ENCODE measurements around the gene NAPSA.

NAPSA gene

GRCh38 chr19:50310759-50311465 lies 54.5 kb downstream of the NAPSA start:
- H3K27me3 ChIP-seq (ENCODE audit: control insufficient read depth, insufficient read depth, low read length), result no peaks in the 10 kb centered on the region
- TF ChIP-seq, protein P1, sequence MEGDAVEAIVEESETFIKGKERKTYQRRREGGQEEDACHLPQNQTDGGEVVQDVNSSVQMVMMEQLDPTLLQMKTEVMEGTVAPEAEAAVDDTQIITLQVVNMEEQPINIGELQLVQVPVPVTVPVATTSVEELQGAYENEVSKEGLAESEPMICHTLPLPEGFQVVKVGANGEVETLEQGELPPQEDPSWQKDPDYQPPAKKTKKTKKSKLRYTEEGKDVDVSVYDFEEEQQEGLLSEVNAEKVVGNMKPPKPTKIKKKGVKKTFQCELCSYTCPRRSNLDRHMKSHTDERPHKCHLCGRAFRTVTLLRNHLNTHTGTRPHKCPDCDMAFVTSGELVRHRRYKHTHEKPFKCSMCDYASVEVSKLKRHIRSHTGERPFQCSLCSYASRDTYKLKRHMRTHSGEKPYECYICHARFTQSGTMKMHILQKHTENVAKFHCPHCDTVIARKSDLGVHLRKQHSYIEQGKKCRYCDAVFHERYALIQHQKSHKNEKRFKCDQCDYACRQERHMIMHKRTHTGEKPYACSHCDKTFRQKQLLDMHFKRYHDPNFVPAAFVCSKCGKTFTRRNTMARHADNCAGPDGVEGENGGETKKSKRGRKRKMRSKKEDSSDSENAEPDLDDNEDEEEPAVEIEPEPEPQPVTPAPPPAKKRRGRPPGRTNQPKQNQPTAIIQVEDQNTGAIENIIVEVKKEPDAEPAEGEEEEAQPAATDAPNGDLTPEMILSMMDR (IDR thresholded peaks at IDR 0.05), result no peak

DNA sequence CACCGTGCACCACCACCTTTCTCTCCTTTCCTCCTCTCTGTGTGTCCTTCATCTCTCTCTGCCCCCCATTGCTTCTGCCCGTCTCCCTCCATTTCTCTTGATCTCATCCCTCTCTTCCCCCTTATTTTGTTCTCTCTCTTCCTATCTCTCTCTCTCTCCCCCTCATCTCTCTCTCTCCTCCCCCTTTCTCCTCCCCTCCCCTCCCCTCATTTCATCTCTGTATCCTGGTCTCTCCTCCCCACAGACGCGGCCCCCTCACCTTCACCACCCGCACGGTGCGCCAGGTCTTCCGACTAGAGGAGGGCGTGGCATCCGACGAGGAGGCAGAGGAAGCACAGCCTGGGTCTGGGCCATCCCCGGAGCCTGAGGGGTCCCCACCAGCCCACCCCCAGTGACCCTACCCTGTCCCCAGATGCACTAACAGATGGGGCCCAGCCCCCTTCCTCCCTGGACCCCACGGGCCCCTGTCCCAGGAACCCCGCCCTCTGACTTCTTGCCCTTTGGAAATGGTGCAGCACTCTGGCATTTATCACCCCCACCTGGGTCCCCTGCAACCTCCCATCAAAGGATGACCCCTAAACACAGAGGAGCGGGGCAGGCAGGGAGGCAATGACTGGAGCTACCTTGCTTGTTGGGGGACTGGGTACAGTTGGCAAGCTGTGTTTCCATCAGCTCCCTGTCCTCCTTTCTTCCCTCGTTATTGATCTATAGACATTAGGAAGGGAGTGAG lies 55.9 kb downstream of the NAPSA start:
- H3K9ac ChIP-seq, result no peak overlapping the region
- H3K4me3 ChIP-seq (ENCODE audit: low read depth, low read length), result no peak overlapping the region
- peaks cover 15% of the 10 kb centered on the region for H3K4me1 ChIP-seq
- no peaks in the 10 kb centered on the region for H3K27me3 ChIP-seq (ENCODE audit: control insufficient read depth, insufficient read depth, low read length)
- H3K9me3 ChIP-seq (ENCODE audit: control insufficient read depth, low read length), result no peaks in the 10 kb centered on the region
- no peak overlapping the region for H3K27ac ChIP-seq
- no peaks in the 10 kb centered on the region for H3K36me3 ChIP-seq (ENCODE audit: control insufficient read depth, insufficient read depth, low read length)
- H3K4me2 ChIP-seq (ENCODE audit: low read length), result no peak overlapping the region
- TF ChIP-seq, protein P1 (IDR thresholded peaks at IDR 0.05), result no peak
- no peak overlapping the region for H2AFZ ChIP-seq
- H3K79me2 ChIP-seq, result no peaks in the 10 kb centered on the region

More at GRCh38 chr19:50310759-50311465, 54.5 kb downstream of the NAPSA start:
- no peak overlapping the region for H3K9ac ChIP-seq
- H3K79me2 ChIP-seq, result no peaks in the 10 kb centered on the region
- H3K4me1 ChIP-seq, result peaks cover 19% of the 10 kb centered on the region
- no peak overlapping the region for H3K4me3 ChIP-seq (ENCODE audit: low read depth, low read length)
- H3K9me3 ChIP-seq (ENCODE audit: control insufficient read depth, low read length), result no peaks in the 10 kb centered on the region
- no peak overlapping the region for H2AFZ ChIP-seq
- no peak overlapping the region for H3K4me2 ChIP-seq (ENCODE audit: low read length)
- H3K27ac ChIP-seq, result no peak overlapping the region
- H3K36me3 ChIP-seq (ENCODE audit: control insufficient read depth, insufficient read depth, low read length), result no peaks in the 10 kb centered on the region

DNA sequence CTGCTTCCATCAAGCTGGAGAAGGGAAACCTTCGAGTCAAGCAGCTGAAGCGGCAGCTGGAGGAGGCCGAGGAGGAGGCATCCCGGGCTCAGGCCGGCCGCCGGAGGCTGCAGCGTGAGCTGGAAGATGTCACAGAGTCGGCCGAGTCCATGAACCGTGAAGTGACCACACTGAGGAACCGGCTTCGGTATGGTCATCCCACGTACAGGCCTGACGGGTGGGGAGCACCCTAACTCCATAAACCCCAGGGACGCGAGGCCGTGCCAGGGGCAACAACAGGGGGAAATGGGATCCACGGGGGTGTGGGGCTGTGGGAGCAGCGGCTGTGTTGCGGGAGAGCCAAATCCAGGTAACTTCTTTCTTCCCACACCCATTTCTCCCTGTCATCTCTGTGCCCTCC lies 56.4 kb downstream of the NAPSA start:
- H2AFZ ChIP-seq, result no peak overlapping the region
- H3K36me3 ChIP-seq (ENCODE audit: control insufficient read depth, insufficient read depth, low read length), result no peaks in the 10 kb centered on the region
- peaks cover 10% of the 10 kb centered on the region for H3K4me1 ChIP-seq
- H3K9ac ChIP-seq, result no peak overlapping the region
- H3K4me3 ChIP-seq (ENCODE audit: low read depth, low read length), result no peak overlapping the region
- no peaks in the 10 kb centered on the region for H3K79me2 ChIP-seq
- no peaks in the 10 kb centered on the region for H3K27me3 ChIP-seq (ENCODE audit: control insufficient read depth, insufficient read depth, low read length)
- H3K27ac ChIP-seq, result no peak overlapping the region
- no peaks in the 10 kb centered on the region for H3K9me3 ChIP-seq (ENCODE audit: control insufficient read depth, low read length)
- H3K4me2 ChIP-seq (ENCODE audit: low read length), result no peak overlapping the region
- TF ChIP-seq, protein P1 (IDR thresholded peaks at IDR 0.05), result no peak

Measured in parathyroid adenoma (tissue), 2 donors.